Sigmoid colon (tissue), 7 donors: ENCODE measurements around the gene BANF2. TPM values are rescaled to one million over a fixed set of nuclear protein-coding genes. Genes with fewer than 3 reads are reported as not detected.

Experiments used
- DNase-seq: peaks from one replicate; pipeline ENCODE4 v3.0.0-alpha.2; 2019
- H3K27ac ChIP-seq, 4 donors: fragments of 200-600 bp; sonication (generic); one replicate each; pipeline ENCODE4 v1.5.1; 2016 to 2019; ENCODE audit warnings: mild to moderate bottlenecking in 1 of 4
- H3K27me3 ChIP-seq, 3 donors: fragments of 200-600 bp; sonication (generic); one replicate each; pipeline ENCODE4 v1.5.1; 2019; ENCODE audit warnings: mild to moderate bottlenecking in 1 of 3
- H3K36me3 ChIP-seq, 4 donors: fragments of 200-600 bp; sonication (generic); one replicate each; pipeline ENCODE4 v1.5.1; 2016 to 2019
- H3K4me1 ChIP-seq, 4 donors: fragments of 200-600 bp; sonication (generic); one replicate each; pipeline ENCODE4 v1.5.1; 2017 to 2019
- H3K4me3 ChIP-seq, 4 donors: fragments of 200-600 bp; sonication (generic); one replicate each; pipeline ENCODE4 v1.5.1; 2017 to 2019; ENCODE audit warnings: mild to moderate bottlenecking in 2 of 4, moderate library complexity in 1 of 4
- H3K9me3 ChIP-seq, 4 donors: fragments of 200-600 bp in 3 of 4; sonication (generic) in 3 of 4; one replicate each; pipeline versions ENCODE4 v1.5.1 to v1.6.1; 2013 to 2019
- CTCF ChIP-seq, 4 experiments: fragments of 450-650 bp in 3 of 4; fragments of 200-600 bp in 1 of 4; IDR thresholded peaks; one replicate each; pipeline ENCODE4 v1.5.1; 2016 to 2019; ENCODE audit warnings: antibody characterized with exemption in 4 of 4, mild to moderate bottlenecking in 3 of 4, moderate library complexity in 2 of 4
- EP300 ChIP-seq, 4 donors: sonication (generic); formaldehyde crosslinking; IDR thresholded peaks; one replicate each; pipeline ENCODE4 v1.6.1; 2017; ENCODE audit warnings: antibody characterized with exemption in 4 of 4
- POLR2A ChIP-seq, 2 donors: fragments of 450-650 bp; IDR thresholded peaks; one replicate each; pipeline ENCODE4 v1.6.1; 2016; ENCODE audit warnings: antibody characterized with exemption in 2 of 2, mild to moderate bottlenecking in 2 of 2, moderate library complexity in 2 of 2
- POLR2AphosphoS5 ChIP-seq, 4 donors: sonication (generic); formaldehyde crosslinking; IDR thresholded peaks; one replicate each; pipeline ENCODE4 v1.6.1; 2017; ENCODE audit warnings: antibody characterized with exemption in 4 of 4
- WGBS, 2 donors: extraction: QIAGEN DNeasy Blood & Tissue Kit; methylation state at CpG; one replicate each; pipeline ENCODE4 v1.1.7; 2013; 5-methylcytosine and 5-hydroxymethylcytosine counted together
- intact Hi-C: fragments of 100-400 bp; cut with DNase I; formaldehyde crosslinking; loops from one replicate; pipeline ENCODE4 v1.15.1; 2023
- polyA plus RNA-seq, 3 donors: library from polyadenylated mRNA; stranded (reverse); fragments of 200-250 nt; gene quantifications; one replicate each; pipeline ENCODE4 v1.2.3, GENCODE V29; 2013
- total RNA-seq, 4 donors: library from RNA; depleted of rRNA; stranded (reverse); fragments of >200 nt; gene quantifications; one replicate each; pipeline ENCODE4 v1.1.0, GENCODE V29; 2016
- donor health status: healthy with polysubstance abuse.
- donor health status: Bipolar disorder and iron deficiency.
- donor health status: healthy.

BANF2 gene
- total and polyA plus RNA-seq, 7 donors: not detected

GRCh38 chr20:17771206-17772004 is 71.6 kb downstream of the BANF2 start:
- TF ChIP-seq CTCF (IDR thresholded peaks at IDR 0.05) (no peak), POLR2AphosphoS5 (IDR thresholded peaks at IDR 0.05) (no peak), POLR2A (IDR thresholded peaks at IDR 0.05) (no peak), EP300 (IDR thresholded peaks at IDR 0.05) (no peak)
- intact Hi-C loops: no loop called here
- Histone ChIP-seq H3K27me3 (no peaks in the 10 kb centered on the region), H3K36me3 (no peaks in the 10 kb centered on the region), H3K4me1 (no peaks in the 10 kb centered on the region), H3K4me3 (no peak overlapping the region), H3K27ac (no peak overlapping the region), H3K9me3 (no peaks in the 10 kb centered on the region)
- DNase-seq: no peak
- 84 to 90% methylated on average over 19 of the region's 19 CpGs for WGBS, 2 donors

- Histone ChIP-seq H3K4me1 (no peaks in the 10 kb centered on the region), H3K4me3 (no peak overlapping the region), H3K36me3 (no peaks in the 10 kb centered on the region), H3K9me3 (no peaks in the 10 kb centered on the region), H3K27me3 (no peaks in the 10 kb centered on the region), H3K27ac (no peak overlapping the region)
- intact Hi-C loops: no loop called here
- DNase-seq: no peak
- WGBS, 2 donors: 68% methylated on average over 3 of the region's 3 CpGs
- TF ChIP-seq POLR2AphosphoS5 (IDR thresholded peaks at IDR 0.05): no peak
- no peak for TF ChIP-seq POLR2A (IDR thresholded peaks at IDR 0.05)
- TF ChIP-seq CTCF (IDR thresholded peaks at IDR 0.05): no peak
- no peak for TF ChIP-seq EP300 (IDR thresholded peaks at IDR 0.05)
Observed at GRCh38 chr20:17772005-17772343, 72.2 kb downstream of the BANF2 start.

- H3K36me3 ChIP-seq: no peaks in the 10 kb centered on the region
- no peaks in the 10 kb centered on the region for H3K4me1 ChIP-seq
- no peak overlapping the region for H3K27ac ChIP-seq
- no peak for TF ChIP-seq POLR2A (IDR thresholded peaks at IDR 0.05)
- no peak for TF ChIP-seq CTCF (IDR thresholded peaks at IDR 0.05)
- no peak for TF ChIP-seq POLR2AphosphoS5 (IDR thresholded peaks at IDR 0.05)
- no peak for TF ChIP-seq EP300 (IDR thresholded peaks at IDR 0.05)
- no peaks in the 10 kb centered on the region for H3K27me3 ChIP-seq
- WGBS, 2 donors: 92 to 94% methylated on average over 6 of the region's 6 CpGs
- no peak overlapping the region for H3K4me3 ChIP-seq
- H3K9me3 ChIP-seq: no peaks in the 10 kb centered on the region
- intact Hi-C loops: no loop called here
- no peak for DNase-seq
Observed at GRCh38 chr20:17773619-17774018, 73.9 kb downstream of the BANF2 start.

- intact Hi-C loops: no loop called here
Observed at GRCh38 chr20:17775600-17775999, 75.8 kb downstream of the BANF2 start.

More at GRCh38 chr20:17775600-17775999, 75.8 kb downstream of the BANF2 start:
- no peaks in the 10 kb centered on the region for H3K9me3 ChIP-seq
- H3K36me3 ChIP-seq: no peaks in the 10 kb centered on the region
- H3K27me3 ChIP-seq: no peaks in the 10 kb centered on the region
- no peak for DNase-seq
- H3K27ac ChIP-seq: no peak overlapping the region
- WGBS, 2 donors: 96 to 97% methylated on average over 5 of the region's 5 CpGs
- TF ChIP-seq EP300 (IDR thresholded peaks at IDR 0.05) (no peak), CTCF (IDR thresholded peaks at IDR 0.05) (no peak), POLR2AphosphoS5 (IDR thresholded peaks at IDR 0.05) (no peak), POLR2A (IDR thresholded peaks at IDR 0.05) (no peak)
- H3K4me3 ChIP-seq: no peak overlapping the region
- H3K4me1 ChIP-seq: no peaks in the 10 kb centered on the region
